Measurements from ENCODE around the gene STOM.

STOM gene

GRCh38 chr9:121344184-121344583, 25.9 kb downstream of the STOM start:
- no peak for DNase-seq

- no peak for DNase-seq
These were observed 29.2 kb downstream of the STOM start for GRCh38 chr9:121340676-121341392.

- DNase-seq: no peak
These were observed 30.6 kb downstream of the STOM start for GRCh38 chr9:121339437-121339836.

GRCh38 chr9:121336665-121337064, 33.4 kb downstream of the STOM start:
- DNase-seq: no peak

GRCh38 chr9:121333950-121334773, 35.9 kb downstream of the STOM start:
- no peak for DNase-seq

- no peak for DNase-seq
These were observed 37.9 kb downstream of the STOM start for GRCh38 chr9:121331992-121332685.

- no peak for DNase-seq
These were observed 38.5 kb downstream of the STOM start for GRCh38 chr9:121331549-121331948.

GRCh38 chr9:121328876-121329681, 41.0 kb downstream of the STOM start:
- DNase-seq: peak; percentile 17

- DNase-seq: no peak
These were observed 41.6 kb downstream of the STOM start for GRCh38 chr9:121328476-121328875.

GRCh38 chr9:121326901-121327613, 43.0 kb downstream of the STOM start:
- DNase-seq: no peak

GRCh38 chr9:121326130-121326838, 43.8 kb downstream of the STOM start:
- DNase-seq: no peak

GRCh38 chr9:121325387-121325786, 44.7 kb downstream of the STOM start:
- DNase-seq: no peak

- no peak for DNase-seq
These were observed 45.3 kb downstream of the STOM start for GRCh38 chr9:121324755-121325154.

GRCh38 chr9:121324316-121324715, 45.7 kb downstream of the STOM start:
- DNase-seq: peak; percentile 76

- no peak for DNase-seq
These were observed 46.5 kb downstream of the STOM start for GRCh38 chr9:121323449-121324151.

GRCh38 chr9:121322737-121323448, 47.2 kb downstream of the STOM start:
- no peak for DNase-seq

- DNase-seq: peak; percentile 46
These were observed 47.9 kb downstream of the STOM start for GRCh38 chr9:121322037-121322736.

GRCh38 chr9:121321016-121321503, 49.0 kb downstream of the STOM start:
- DNase-seq: peak; percentile 82

GRCh38 chr9:121319383-121319780, 50.7 kb downstream of the STOM start:
- DNase-seq: no peak

Data from MV-4-11 (cell line).